ENCODE measurements around the gene IL10RA.

GRCh38 chr11:118016104-118016503 is 29.9 kb downstream of the IL10RA start:
- TF ChIP-seq POLR2A (IDR thresholded peaks at IDR 0.05; ENCODE audit: low read depth, low read length): no peak
- TF ChIP-seq POLR2AphosphoS5 (IDR thresholded peaks at IDR 0.05; ENCODE audit: low read depth, low read length): no peak
